ENCODE results near the gene CNTNAP4. TPM values are rescaled to one million over a fixed set of nuclear protein-coding genes. Genes with fewer than 3 reads are reported as not detected.

The CNTNAP4 gene
- total and polyA plus RNA-seq, 2 of the 13 experiments (the other 11 are each of a cell fraction or from before 2014, with no cell fraction given): not detected

DNA sequence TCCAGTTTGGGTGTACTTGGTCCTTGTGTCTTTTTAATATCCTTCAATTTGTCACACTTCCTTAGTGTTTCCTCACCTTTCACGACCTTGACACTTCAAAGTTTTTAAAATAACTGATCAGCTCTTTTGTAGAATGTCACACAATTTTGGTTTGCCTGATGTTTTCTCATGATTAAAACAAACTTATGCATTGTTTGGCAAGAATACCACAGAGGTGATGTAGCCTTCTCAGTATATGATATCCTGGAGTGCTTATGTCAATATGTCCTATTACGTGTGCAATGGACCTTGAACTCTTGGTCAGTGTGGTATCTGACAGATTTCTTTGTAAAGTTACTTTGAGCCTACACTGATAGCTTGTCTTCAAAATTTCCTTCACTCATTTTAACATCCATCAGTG is 297.4 kb downstream of the CNTNAP4 start (continued):
- TF ChIP-seq, protein P1, sequence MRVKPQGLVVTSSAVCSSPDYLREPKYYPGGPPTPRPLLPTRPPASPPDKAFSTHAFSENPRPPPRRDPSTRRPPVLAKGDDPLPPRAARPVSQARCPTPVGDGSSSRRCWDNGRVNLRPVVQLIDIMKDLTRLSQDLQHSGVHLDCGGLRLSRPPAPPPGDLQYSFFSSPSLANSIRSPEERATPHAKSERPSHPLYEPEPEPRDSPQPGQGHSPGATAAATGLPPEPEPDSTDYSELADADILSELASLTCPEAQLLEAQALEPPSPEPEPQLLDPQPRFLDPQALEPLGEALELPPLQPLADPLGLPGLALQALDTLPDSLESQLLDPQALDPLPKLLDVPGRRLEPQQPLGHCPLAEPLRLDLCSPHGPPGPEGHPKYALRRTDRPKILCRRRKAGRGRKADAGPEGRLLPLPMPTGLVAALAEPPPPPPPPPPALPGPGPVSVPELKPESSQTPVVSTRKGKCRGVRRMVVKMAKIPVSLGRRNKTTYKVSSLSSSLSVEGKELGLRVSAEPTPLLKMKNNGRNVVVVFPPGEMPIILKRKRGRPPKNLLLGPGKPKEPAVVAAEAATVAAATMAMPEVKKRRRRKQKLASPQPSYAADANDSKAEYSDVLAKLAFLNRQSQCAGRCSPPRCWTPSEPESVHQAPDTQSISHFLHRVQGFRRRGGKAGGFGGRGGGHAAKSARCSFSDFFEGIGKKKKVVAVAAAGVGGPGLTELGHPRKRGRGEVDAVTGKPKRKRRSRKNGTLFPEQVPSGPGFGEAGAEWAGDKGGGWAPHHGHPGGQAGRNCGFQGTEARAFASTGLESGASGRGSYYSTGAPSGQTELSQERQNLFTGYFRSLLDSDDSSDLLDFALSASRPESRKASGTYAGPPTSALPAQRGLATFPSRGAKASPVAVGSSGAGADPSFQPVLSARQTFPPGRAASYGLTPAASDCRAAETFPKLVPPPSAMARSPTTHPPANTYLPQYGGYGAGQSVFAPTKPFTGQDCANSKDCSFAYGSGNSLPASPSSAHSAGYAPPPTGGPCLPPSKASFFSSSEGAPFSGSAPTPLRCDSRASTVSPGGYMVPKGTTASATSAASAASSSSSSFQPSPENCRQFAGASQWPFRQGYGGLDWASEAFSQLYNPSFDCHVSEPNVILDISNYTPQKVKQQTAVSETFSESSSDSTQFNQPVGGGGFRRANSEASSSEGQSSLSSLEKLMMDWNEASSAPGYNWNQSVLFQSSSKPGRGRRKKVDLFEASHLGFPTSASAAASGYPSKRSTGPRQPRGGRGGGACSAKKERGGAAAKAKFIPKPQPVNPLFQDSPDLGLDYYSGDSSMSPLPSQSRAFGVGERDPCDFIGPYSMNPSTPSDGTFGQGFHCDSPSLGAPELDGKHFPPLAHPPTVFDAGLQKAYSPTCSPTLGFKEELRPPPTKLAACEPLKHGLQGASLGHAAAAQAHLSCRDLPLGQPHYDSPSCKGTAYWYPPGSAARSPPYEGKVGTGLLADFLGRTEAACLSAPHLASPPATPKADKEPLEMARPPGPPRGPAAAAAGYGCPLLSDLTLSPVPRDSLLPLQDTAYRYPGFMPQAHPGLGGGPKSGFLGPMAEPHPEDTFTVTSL (CRISPR knock-in tag; IDR thresholded peaks at IDR 0.05; ENCODE audit: borderline replicate concordance): peak; percentile 96
- peak; percentile 18; the same call in 1 of the 2 replicates for TF ChIP-seq FOXJ3 (CRISPR knock-in tag; IDR thresholded peaks at IDR 0.05; ENCODE audit: borderline replicate concordance)
- no peak for TF ChIP-seq PHF8 (CRISPR knock-in tag; IDR thresholded peaks at IDR 0.05)
- TF ChIP-seq ATF7 (IDR thresholded peaks at IDR 0.05): peak; percentile 83
- TF ChIP-seq ATF7 (CRISPR knock-in tag; IDR thresholded peaks at IDR 0.05): peak; percentile 47; the same call in 1 of the 2 replicates
- TF ChIP-seq MIER3 (CRISPR knock-in tag; IDR thresholded peaks at IDR 0.05; ENCODE audit: borderline replicate concordance): peak; percentile 83; the same call in 1 of the 2 replicates
- TF ChIP-seq FOXO1 (CRISPR knock-in tag; IDR thresholded peaks at IDR 0.05): peak; percentile 64; the same call in 1 of the 2 replicates
- TF ChIP-seq TRIM24 (CRISPR knock-in tag; IDR thresholded peaks at IDR 0.05): peak; percentile 80; the same call in 1 of the 2 replicates
- TF ChIP-seq WIZ (CRISPR knock-in tag; IDR thresholded peaks at IDR 0.05): no peak
- peak; percentile 74 to 88; a peak in 3 of 4 replicates for TF ChIP-seq EP300 (IDR thresholded peaks at IDR 0.05; ENCODE audit: low read depth in 2 of 2, low read length in 2 of 2)
- peak; percentile 89 for TF ChIP-seq EP300 (CRISPR knock-in tag; IDR thresholded peaks at IDR 0.05; ENCODE audit: borderline replicate concordance)
- TF ChIP-seq, protein P2, sequence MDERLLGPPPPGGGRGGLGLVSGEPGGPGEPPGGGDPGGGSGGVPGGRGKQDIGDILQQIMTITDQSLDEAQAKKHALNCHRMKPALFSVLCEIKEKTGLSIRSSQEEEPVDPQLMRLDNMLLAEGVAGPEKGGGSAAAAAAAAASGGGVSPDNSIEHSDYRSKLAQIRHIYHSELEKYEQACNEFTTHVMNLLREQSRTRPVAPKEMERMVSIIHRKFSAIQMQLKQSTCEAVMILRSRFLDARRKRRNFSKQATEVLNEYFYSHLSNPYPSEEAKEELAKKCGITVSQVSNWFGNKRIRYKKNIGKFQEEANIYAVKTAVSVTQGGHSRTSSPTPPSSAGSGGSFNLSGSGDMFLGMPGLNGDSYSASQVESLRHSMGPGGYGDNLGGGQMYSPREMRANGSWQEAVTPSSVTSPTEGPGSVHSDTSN (CRISPR knock-in tag; IDR thresholded peaks at IDR 0.05): no peak
- TF ChIP-seq KAT8 (CRISPR knock-in tag; IDR thresholded peaks at IDR 0.05): no peak
- no peak for TF ChIP-seq ZNF841 (CRISPR knock-in tag; IDR thresholded peaks at IDR 0.05; ENCODE audit: borderline replicate concordance)
- TF ChIP-seq ZNF205 (CRISPR knock-in tag; IDR thresholded peaks at IDR 0.05): 0 out of 2 replicates have a peak, but pooled peaks have one; percentile 46
- peak; percentile 65 for TF ChIP-seq DPF2 (CRISPR knock-in tag; IDR thresholded peaks at IDR 0.05; ENCODE audit: borderline replicate concordance, low read depth)
- peak; percentile 54; the same call in 1 of the 2 replicates for TF ChIP-seq RCOR2 (CRISPR knock-in tag; IDR thresholded peaks at IDR 0.05)
- TF ChIP-seq ESRRA (CRISPR knock-in tag; IDR thresholded peaks at IDR 0.05; ENCODE audit: low read depth): no peak
- TF ChIP-seq ZNF839 (CRISPR knock-in tag; IDR thresholded peaks at IDR 0.05; ENCODE audit: borderline replicate concordance): no peak
- TF ChIP-seq ZNF790 (CRISPR knock-in tag; IDR thresholded peaks at IDR 0.05; ENCODE audit: borderline replicate concordance): no peak
- TF ChIP-seq, protein P3, sequence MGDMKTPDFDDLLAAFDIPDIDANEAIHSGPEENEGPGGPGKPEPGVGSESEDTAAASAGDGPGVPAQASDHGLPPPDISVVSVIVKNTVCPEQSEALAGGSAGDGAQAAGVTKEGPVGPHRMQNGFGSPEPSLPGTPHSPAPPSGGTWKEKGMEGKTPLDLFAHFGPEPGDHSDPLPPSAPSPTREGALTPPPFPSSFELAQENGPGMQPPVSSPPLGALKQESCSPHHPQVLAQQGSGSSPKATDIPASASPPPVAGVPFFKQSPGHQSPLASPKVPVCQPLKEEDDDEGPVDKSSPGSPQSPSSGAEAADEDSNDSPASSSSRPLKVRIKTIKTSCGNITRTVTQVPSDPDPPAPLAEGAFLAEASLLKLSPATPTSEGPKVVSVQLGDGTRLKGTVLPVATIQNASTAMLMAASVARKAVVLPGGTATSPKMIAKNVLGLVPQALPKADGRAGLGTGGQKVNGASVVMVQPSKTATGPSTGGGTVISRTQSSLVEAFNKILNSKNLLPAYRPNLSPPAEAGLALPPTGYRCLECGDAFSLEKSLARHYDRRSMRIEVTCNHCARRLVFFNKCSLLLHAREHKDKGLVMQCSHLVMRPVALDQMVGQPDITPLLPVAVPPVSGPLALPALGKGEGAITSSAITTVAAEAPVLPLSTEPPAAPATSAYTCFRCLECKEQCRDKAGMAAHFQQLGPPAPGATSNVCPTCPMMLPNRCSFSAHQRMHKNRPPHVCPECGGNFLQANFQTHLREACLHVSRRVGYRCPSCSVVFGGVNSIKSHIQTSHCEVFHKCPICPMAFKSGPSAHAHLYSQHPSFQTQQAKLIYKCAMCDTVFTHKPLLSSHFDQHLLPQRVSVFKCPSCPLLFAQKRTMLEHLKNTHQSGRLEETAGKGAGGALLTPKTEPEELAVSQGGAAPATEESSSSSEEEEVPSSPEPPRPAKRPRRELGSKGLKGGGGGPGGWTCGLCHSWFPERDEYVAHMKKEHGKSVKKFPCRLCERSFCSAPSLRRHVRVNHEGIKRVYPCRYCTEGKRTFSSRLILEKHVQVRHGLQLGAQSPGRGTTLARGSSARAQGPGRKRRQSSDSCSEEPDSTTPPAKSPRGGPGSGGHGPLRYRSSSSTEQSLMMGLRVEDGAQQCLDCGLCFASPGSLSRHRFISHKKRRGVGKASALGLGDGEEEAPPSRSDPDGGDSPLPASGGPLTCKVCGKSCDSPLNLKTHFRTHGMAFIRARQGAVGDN (CRISPR knock-in tag; IDR thresholded peaks at IDR 0.05): no peak

Measured in HepG2 (cell line).